ENCODE measurements around the gene SCYGR5.

DNA sequence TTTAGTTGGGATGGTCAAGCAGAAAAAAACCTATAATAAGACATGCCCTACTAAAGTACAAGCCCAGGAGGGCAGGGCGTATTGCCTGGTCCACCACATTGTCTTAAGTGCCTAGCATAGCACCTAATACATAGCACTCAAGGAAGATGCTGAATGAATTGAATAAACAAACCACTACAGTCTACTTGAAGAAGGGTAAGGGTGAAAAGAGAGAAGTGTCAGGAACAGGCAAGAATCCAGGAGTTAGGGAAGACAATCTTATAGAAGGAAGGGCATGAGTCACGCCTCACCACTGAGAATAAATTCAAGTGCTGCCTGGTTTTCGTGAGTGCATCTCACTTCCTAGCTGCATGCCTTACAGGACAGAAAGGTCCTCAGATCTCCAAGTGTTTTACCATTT, 37.4 kb downstream of the SCYGR5 start:
- TF ChIP-seq RAD21 (IDR thresholded peaks at IDR 0.05 in 1 of 2, conservative IDR thresholded peaks at IDR 0.05 in 1 of 2; ENCODE audit: low read depth in 2 of 2, low read length in 2 of 2), result no peak
- TF ChIP-seq EZH2 (IDR thresholded peaks at IDR 0.05; ENCODE audit: low read depth, low read length, severe bottlenecking), result no peak
- no peak for TF ChIP-seq EP300 (IDR thresholded peaks at IDR 0.05; ENCODE audit: borderline replicate concordance in 1 of 2, low read depth in 2 of 2, low read length in 2 of 2)
